T47D (cell line): ENCODE data around the gene ITCH.

Source experiments
- DNase-seq, 2 experiments: peaks; one replicate each; pipeline versions ENCODE4 v3.0.0 to v3.0.0-alpha.2; 2011 to 2012; ENCODE audit warnings: low read depth in 1 of 2, low spot score in 1 of 2
- JUND ChIP-seq: IDR thresholded peaks from 2 replicates; pipeline ENCODE4 v1.6.1; 2012; ENCODE audit warnings: low read depth
- in situ Hi-C: cut with HindIII; loops from 2 replicates; pipeline ENCODE4 v1.10.0; 2016; ENCODE audit warnings: low sequenced_read_pairs, low pct_unique_long_range_greater_than_20kb

The ITCH gene

GRCh38 chr20:34534391-34535165 lies 171.5 kb downstream of the ITCH start:
- no peak for DNase-seq
- TF ChIP-seq JUND, result no peak
- in situ Hi-C loops, result no loop called here

GRCh38 chr20:34535301-34535840 lies 172.3 kb downstream of the ITCH start:
- no peak for TF ChIP-seq JUND
- in situ Hi-C loops, result no loop called here
- no peak for DNase-seq

- TF ChIP-seq JUND, result no peak
- DNase-seq, result no peak
- in situ Hi-C loops, result no loop called here
These were observed 172.8 kb downstream of the ITCH start for GRCh38 chr20:34535857-34536256.

- TF ChIP-seq JUND, result no peak
- peak in 1 of 2 experiments; percentile 48 for DNase-seq
- in situ Hi-C loops, result no loop called here
These were observed 173.8 kb downstream of the ITCH start for GRCh38 chr20:34536798-34537394.

- in situ Hi-C loops, result no loop called here
- no peak for DNase-seq
- no peak for TF ChIP-seq JUND
These were observed 174.6 kb downstream of the ITCH start for GRCh38 chr20:34537651-34538050.

GRCh38 chr20:34538671-34539123 lies 175.6 kb downstream of the ITCH start:
- in situ Hi-C loops, result no loop called here
- TF ChIP-seq JUND, result no peak
- peak; percentile 52 to 70 for DNase-seq

- no peak for DNase-seq
- TF ChIP-seq JUND, result no peak
- in situ Hi-C loops, result no loop called here
These were observed 176.7 kb downstream of the ITCH start for GRCh38 chr20:34539756-34540155.

- TF ChIP-seq JUND, result no peak
- DNase-seq, result no peak
- in situ Hi-C loops, result no loop called here
These were observed 177.7 kb downstream of the ITCH start for GRCh38 chr20:34540596-34541263.

- TF ChIP-seq JUND, result no peak
- DNase-seq, result no peak
- in situ Hi-C loops, result no loop called here
These were observed 178.3 kb downstream of the ITCH start for GRCh38 chr20:34541264-34541901.

- DNase-seq, result no peak
- in situ Hi-C loops, result no loop called here
- no peak for TF ChIP-seq JUND
These were observed 178.8 kb downstream of the ITCH start for GRCh38 chr20:34541917-34542316.

- no peak for DNase-seq
- in situ Hi-C loops, result no loop called here
- no peak for TF ChIP-seq JUND
These were observed 179.4 kb downstream of the ITCH start for GRCh38 chr20:34542439-34542838.

- in situ Hi-C loops, result no loop called here
- TF ChIP-seq JUND, result no peak
- DNase-seq, result no peak
These were observed 180.5 kb downstream of the ITCH start for GRCh38 chr20:34543463-34544056.
